Endothelial cell of umbilical vein (primary cell): ENCODE results near the gene TDRD7. TPM values are rescaled to one million over a fixed set of nuclear protein-coding genes. Genes with fewer than 3 reads are reported as not detected.

Experiments
- Bru-seq: library from RNA; stranded (reverse); fragments of 400-500 nt; gene quantifications from one replicate; lab custom pipeline; 2021; lab: Mats Ljungman, UMichigan
- BruChase-seq, 2 experiments: library from RNA; stranded (reverse); fragments of 400-500 nt; gene quantifications; one replicate each; lab custom pipeline; 2021; lab: Mats Ljungman, UMichigan
- BruUV-seq: library from RNA; stranded (reverse); fragments of 400-500 nt; replicated peaks from 2 replicates; lab custom pipeline; 2021; lab: Mats Ljungman, UMichigan
- CTCF ChIA-PET: fragments of 300-600, 350-600 bp; sonication (Branson Sonifier 250); formaldehyde crosslinking; loops from one replicate; lab custom pipeline; 2021; ENCODE audit warnings: antibody characterized with exemption, inconsistent platforms; lab: Charles Lee
- POLR2A ChIA-PET: fragments of 300-600, 350-600 bp; sonication (Branson Sonifier 250); formaldehyde crosslinking; loops from one replicate; lab custom pipeline; 2021; ENCODE audit warnings: antibody characterized with exemption, inconsistent platforms; lab: Charles Lee
- DNase-seq: peaks from one replicate; pipeline ENCODE4 v3.0.0-alpha.2; 2011; ENCODE audit warnings: low read depth, low spot score
- FAIRE-seq: peaks from 2 replicates; lab custom pipeline; 2011; peaks lifted over from hg19 to GRCh38; lab: Jason Lieb, UNC
- H2AFZ ChIP-seq: 2 replicates; pipeline ENCODE4 v1.6.0; 2012; ENCODE audit warnings: low read depth, low read length, control low read depth, inconsistent platforms
- H3K27ac ChIP-seq: 2 replicates; pipeline ENCODE4 v1.5.1; 2011; ENCODE audit warnings: low read depth, mild to moderate bottlenecking, control low read depth, low read length, moderate library complexity; ENCODE audit not compliant: insufficient read depth
- H3K27me3 ChIP-seq, 2 experiments: 2 replicates each; pipeline versions ENCODE4 v1.6.0 to v1.6.1; 2011; ENCODE audit warnings: low read length in 2 of 2, mixed read lengths in 1 of 2; ENCODE audit not compliant: control insufficient read depth in 2 of 2, insufficient read depth in 2 of 2
- H3K36me3 ChIP-seq, 2 experiments: 2 replicates in 1 of 2; 3 replicates in 1 of 2; pipeline ENCODE4 v1.5.1; 2011; ENCODE audit warnings: low read length in 2 of 2, mild to moderate bottlenecking in 1 of 2, moderate library complexity in 1 of 2; ENCODE audit not compliant: control insufficient read depth in 2 of 2, insufficient read depth in 2 of 2; ENCODE audit errors: extremely low read depth in 1 of 2
- H3K4me1 ChIP-seq: 3 replicates; pipeline ENCODE4 v1.5.1; 2011; ENCODE audit warnings: mild to moderate bottlenecking, low read length; ENCODE audit not compliant: control insufficient read depth, insufficient read depth; ENCODE audit errors: extremely low read depth
- H3K4me2 ChIP-seq: 2 replicates; pipeline ENCODE4 v1.6.1; 2011; ENCODE audit warnings: low read length, control low read depth, mixed read lengths; ENCODE audit not compliant: insufficient read depth
- H3K4me3 ChIP-seq, 3 experiments: fragments of 200-600 bp in 1 of 3; sonication (generic), shearing (Covaris generic) in 1 of 3; replicated peaks in 1 of 3; 2 replicates each; pipeline ENCODE4 v1.5.1; 2011 to 2016; ENCODE audit warnings: control low read depth in 3 of 3, low read length in 3 of 3, mild to moderate bottlenecking in 2 of 3, inconsistent platforms in 1 of 3, low read depth in 1 of 3, moderate library complexity in 1 of 3; ENCODE audit not compliant: insufficient read depth in 1 of 3
- H3K79me2 ChIP-seq: 2 replicates; pipeline ENCODE4 v1.6.0; 2012; ENCODE audit warnings: low read length, inconsistent platforms; ENCODE audit not compliant: control insufficient read depth, insufficient read depth
- H3K9ac ChIP-seq: replicated peaks from 2 replicates; pipeline ENCODE3; 2011; ENCODE audit warnings: low read length, control low read depth; ENCODE audit not compliant: insufficient read depth; ENCODE audit errors: extremely low read depth
- H3K9me1 ChIP-seq: replicated peaks from 3 replicates; pipeline ENCODE4 v1.6.0; 2011; ENCODE audit warnings: mild to moderate bottlenecking, low read length; ENCODE audit not compliant: control insufficient read depth, insufficient read depth; ENCODE audit errors: extremely low read depth
- H3K9me3 ChIP-seq: replicated peaks from 2 replicates; pipeline ENCODE4 v1.5.1; 2012; ENCODE audit warnings: low read length, inconsistent platforms; ENCODE audit not compliant: control insufficient read depth, insufficient read depth
- H4K20me1 ChIP-seq: replicated peaks from 2 replicates; pipeline ENCODE3; 2011; ENCODE audit warnings: mild to moderate bottlenecking, low read length; ENCODE audit not compliant: control insufficient read depth, insufficient read depth; ENCODE audit errors: extremely low read depth
- EZH2 ChIP-seq: IDR thresholded peaks from 2 replicates; pipeline ENCODE4 v1.6.1; 2012; ENCODE audit warnings: borderline replicate concordance, low read depth, mild to moderate bottlenecking, moderate library complexity, low read length, inconsistent platforms; ENCODE audit not compliant: severe bottlenecking
- GATA2 ChIP-seq: IDR thresholded peaks from 2 replicates; pipeline ENCODE4 v1.7.0; 2011; ENCODE audit warnings: low read depth, mild to moderate bottlenecking, moderate library complexity, mixed read lengths, low read length; ENCODE audit not compliant: insufficient read length, insufficient read depth
- JUN ChIP-seq: IDR thresholded peaks from 2 replicates; pipeline ENCODE4 v1.6.1; 2011; ENCODE audit warnings: borderline replicate concordance, low read depth; ENCODE audit not compliant: insufficient read length, insufficient read depth
- MYC ChIP-seq: IDR thresholded peaks from one replicate; pipeline ENCODE4 v1.6.1; 2011; ENCODE audit warnings: mild to moderate bottlenecking, low read depth, low read length
- POLR2A ChIP-seq: IDR thresholded peaks from 2 replicates; pipeline ENCODE4 v1.6.1; 2012; ENCODE audit warnings: low read depth, mild to moderate bottlenecking, control low read depth, low read length
- POLR2AphosphoS5 ChIP-seq: IDR thresholded peaks from 2 replicates; pipeline ENCODE4 v1.6.1; 2012; ENCODE audit warnings: low read depth, mild to moderate bottlenecking, control low read depth, low read length, moderate library complexity; ENCODE audit not compliant: insufficient read depth
- dilution Hi-C: fragments of 300-500 bp; cut with MboI; formaldehyde crosslinking; loops from one replicate; pipeline ENCODE4 v1.15.0; 2019; ENCODE audit warnings: low sequenced_read_pairs; ENCODE audit not compliant: extremely low pct_ligation_motif_present
- intact Hi-C: fragments of 100-400 bp; cut with micrococcal nuclease; formaldehyde crosslinking; loops from one replicate; pipeline ENCODE4 v1.10.0; 2022
- long read RNA-seq: library from polyadenylated mRNA; stranded (forward); transcript quantifications from one replicate; pipeline ENCODE4 v2.0.0, GENCODE V29; 2021
- polyA minus RNA-seq, 3 experiments: library from RNA; depleted of rRNA, polyadenylated mRNA; stranded (reverse); fragments of >200 nt; gene quantifications; 1 replicate in 1 of 3; 2 replicates in 2 of 3; pipeline ENCODE4 v1.2.3, GENCODE V29; 2011
- polyA plus RNA-seq, 4 experiments: library from polyadenylated mRNA; depleted of rRNA in 3 of 4; stranded (reverse) in 3 of 4; unstranded in 1 of 4; fragments of >200 nt; gene quantifications; 2 replicates each; pipeline versions ENCODE4 v1.2.1 to v1.2.3, GENCODE V29; 2011 to 2012; ENCODE audit warnings: missing spikeins in 1 of 4
- total RNA-seq: library from RNA; stranded (reverse); gene quantifications from 2 replicates; pipeline ENCODE4 v1.2.3, GENCODE V29; 2021
- TF ChIP-seq, protein P1 (sequence below), 2 donors: IDR thresholded peaks; 1 replicate in 1 of 2; 2 replicates in 1 of 2; pipeline ENCODE4 v1.5.1; 2011; ENCODE audit warnings: low read length in 2 of 2, mild to moderate bottlenecking in 2 of 2, moderate library complexity in 2 of 2, control low read depth in 1 of 2, inconsistent platforms in 1 of 2, low read depth in 1 of 2; ENCODE audit not compliant: insufficient read depth in 1 of 2; ENCODE audit errors: extremely low read depth in 1 of 2
- TF ChIP-seq, protein P2 (sequence below): IDR thresholded peaks from 2 replicates; pipeline ENCODE4 v1.6.1; 2011; ENCODE audit not compliant: insufficient read depth, insufficient read length

Gene TDRD7, protein sequence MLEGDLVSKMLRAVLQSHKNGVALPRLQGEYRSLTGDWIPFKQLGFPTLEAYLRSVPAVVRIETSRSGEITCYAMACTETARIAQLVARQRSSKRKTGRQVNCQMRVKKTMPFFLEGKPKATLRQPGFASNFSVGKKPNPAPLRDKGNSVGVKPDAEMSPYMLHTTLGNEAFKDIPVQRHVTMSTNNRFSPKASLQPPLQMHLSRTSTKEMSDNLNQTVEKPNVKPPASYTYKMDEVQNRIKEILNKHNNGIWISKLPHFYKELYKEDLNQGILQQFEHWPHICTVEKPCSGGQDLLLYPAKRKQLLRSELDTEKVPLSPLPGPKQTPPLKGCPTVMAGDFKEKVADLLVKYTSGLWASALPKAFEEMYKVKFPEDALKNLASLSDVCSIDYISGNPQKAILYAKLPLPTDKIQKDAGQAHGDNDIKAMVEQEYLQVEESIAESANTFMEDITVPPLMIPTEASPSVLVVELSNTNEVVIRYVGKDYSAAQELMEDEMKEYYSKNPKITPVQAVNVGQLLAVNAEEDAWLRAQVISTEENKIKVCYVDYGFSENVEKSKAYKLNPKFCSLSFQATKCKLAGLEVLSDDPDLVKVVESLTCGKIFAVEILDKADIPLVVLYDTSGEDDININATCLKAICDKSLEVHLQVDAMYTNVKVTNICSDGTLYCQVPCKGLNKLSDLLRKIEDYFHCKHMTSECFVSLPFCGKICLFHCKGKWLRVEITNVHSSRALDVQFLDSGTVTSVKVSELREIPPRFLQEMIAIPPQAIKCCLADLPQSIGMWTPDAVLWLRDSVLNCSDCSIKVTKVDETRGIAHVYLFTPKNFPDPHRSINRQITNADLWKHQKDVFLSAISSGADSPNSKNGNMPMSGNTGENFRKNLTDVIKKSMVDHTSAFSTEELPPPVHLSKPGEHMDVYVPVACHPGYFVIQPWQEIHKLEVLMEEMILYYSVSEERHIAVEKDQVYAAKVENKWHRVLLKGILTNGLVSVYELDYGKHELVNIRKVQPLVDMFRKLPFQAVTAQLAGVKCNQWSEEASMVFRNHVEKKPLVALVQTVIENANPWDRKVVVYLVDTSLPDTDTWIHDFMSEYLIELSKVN
- total RNA-seq (11.2 and 11.5 TPM in 2 replicates), polyA plus RNA-seq (3.7 and 4.9 TPM in 2 replicates), polyA minus RNA-seq (8.9 and 10.6 TPM in 2 replicates), Bru-seq, nascent RNA (percentile 66 among the genes with signal in this experiment), BruChase-seq, experiment 1, labeled RNA remaining after a 6-hour chase (percentile 47 among the genes with signal in this experiment), BruChase-seq, experiment 2, labeled RNA remaining after a 2-hour chase (percentile 56 among the genes with signal in this experiment)
- 6.0 and 6.2 TPM in 2 replicates for polyA plus RNA-seq (2011; cell fraction: cytosol; rRNA removed)
- polyA plus RNA-seq (2011; cell fraction: nucleus; rRNA removed), result 14.2 and 16.2 TPM in 2 replicates
- polyA plus RNA-seq (2012), result 10.6 and 12.3 TPM in 2 replicates
- 1.0 TPM for polyA minus RNA-seq (2011; cell fraction: cytosol; rRNA and poly(A)+ RNA removed)
- 7.1 and 13.4 TPM in 2 replicates for polyA minus RNA-seq (2011; cell fraction: nucleus; rRNA and poly(A)+ RNA removed)
- long read RNA-seq, transcript TDRD7-201 (17 exons, 3,834 nt), result major isoform, 11 of 17 reads
- long read RNA-seq, partial matches to known transcripts, result 5 of 17 reads
- long read RNA-seq, other reads (novel, unspliced or antisense), result 1 of 17 reads

DNA sequence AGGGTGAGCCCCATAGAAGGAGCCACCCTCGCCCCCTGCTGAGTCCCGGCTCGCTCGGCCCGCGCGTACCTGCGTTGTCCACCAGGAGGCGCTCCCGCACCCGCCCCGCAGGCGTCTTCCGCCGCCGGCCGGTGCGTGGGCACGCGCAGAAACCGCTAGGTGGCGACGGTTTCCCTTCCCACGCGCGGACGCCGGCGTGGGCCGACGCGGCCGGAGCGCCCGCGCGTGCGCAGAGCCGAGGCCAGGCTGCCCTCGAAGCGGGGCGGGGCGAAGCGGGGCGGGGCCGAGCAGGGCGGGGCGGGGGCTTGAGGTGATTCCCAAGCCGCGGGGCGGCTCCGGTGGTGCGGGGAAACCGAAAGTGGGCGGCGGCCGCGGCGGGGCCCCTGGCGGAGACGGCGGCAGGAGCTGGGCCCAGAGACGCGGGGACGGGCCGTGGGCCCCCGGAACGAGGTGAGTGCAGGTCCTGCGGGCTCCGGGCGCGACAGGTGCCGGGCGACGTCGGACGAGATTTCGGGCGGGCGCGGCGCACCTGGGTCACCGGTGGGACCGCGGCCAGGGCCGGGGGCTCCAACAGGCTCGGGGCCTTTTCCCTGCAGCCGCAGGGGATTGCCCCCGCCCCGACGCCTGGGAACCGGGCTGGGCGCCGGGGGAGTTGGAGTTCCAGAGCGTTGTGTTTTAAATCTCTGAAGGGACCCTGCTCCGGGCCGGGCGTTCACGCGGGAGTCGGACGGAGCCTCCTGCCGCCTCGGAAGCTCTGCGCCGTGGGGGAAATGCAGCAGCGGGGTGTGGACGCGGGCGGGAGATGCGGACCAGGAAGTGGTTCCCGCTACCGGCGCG, at the start of gene TDRD7:
TSS of gene TDRD7 (plus strand) at position 308 of the 837 bp plus-strand sequence. CDS start 16,370 bp downstream, outside the sequence.
- no peak for FAIRE-seq
- Histone ChIP-seq H3K4me3 (peak within 1 kb of the TSS; percentile 73 to 92 (median 90)), H3K27ac (peak within 1 kb of the TSS; percentile 11), H2AFZ (peak within 1 kb of the TSS; percentile 95), H4K20me1 (no peaks in the 10 kb centered on the region), H3K9ac (peak within 1 kb of the TSS; percentile 49), H3K4me1 (peaks cover 8% of the 10 kb centered on the region), H3K79me2 (no peaks in the 10 kb centered on the region), H3K36me3 (no peaks in the 10 kb centered on the region), H3K27me3 (peaks cover 23 to 29% of the 10 kb centered on the region in 2 experiments), H3K9me3 (no peaks in the 10 kb centered on the region), H3K9me1 (no peaks in the 10 kb centered on the region), H3K4me2 (peak within 1 kb of the TSS; percentile 87)
- TF ChIP-seq POLR2A (no peak), JUN (no peak), EZH2 (no peak), MYC (no peak), GATA2 (no peak), POLR2AphosphoS5 (peak; percentile 69)
- TF ChIP-seq, protein P1, sequence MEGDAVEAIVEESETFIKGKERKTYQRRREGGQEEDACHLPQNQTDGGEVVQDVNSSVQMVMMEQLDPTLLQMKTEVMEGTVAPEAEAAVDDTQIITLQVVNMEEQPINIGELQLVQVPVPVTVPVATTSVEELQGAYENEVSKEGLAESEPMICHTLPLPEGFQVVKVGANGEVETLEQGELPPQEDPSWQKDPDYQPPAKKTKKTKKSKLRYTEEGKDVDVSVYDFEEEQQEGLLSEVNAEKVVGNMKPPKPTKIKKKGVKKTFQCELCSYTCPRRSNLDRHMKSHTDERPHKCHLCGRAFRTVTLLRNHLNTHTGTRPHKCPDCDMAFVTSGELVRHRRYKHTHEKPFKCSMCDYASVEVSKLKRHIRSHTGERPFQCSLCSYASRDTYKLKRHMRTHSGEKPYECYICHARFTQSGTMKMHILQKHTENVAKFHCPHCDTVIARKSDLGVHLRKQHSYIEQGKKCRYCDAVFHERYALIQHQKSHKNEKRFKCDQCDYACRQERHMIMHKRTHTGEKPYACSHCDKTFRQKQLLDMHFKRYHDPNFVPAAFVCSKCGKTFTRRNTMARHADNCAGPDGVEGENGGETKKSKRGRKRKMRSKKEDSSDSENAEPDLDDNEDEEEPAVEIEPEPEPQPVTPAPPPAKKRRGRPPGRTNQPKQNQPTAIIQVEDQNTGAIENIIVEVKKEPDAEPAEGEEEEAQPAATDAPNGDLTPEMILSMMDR (IDR thresholded peaks at IDR 0.05; ENCODE audit: extremely low read depth in 1 of 2, insufficient read depth in 1 of 2, low read depth in 1 of 2, low read length in 2 of 2), result peak; percentile 99
- TF ChIP-seq, protein P2, sequence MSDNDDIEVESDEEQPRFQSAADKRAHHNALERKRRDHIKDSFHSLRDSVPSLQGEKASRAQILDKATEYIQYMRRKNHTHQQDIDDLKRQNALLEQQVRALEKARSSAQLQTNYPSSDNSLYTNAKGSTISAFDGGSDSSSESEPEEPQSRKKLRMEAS, result no peak
- intact Hi-C loops, result loop anchor here (1.0 to 10.0 kb wide), 4 partner anchors 186 to 997 kb away; partner anchors contain the start of genes TRMO and ZNF367
- POLR2A ChIA-PET, result no interaction called here
- dilution Hi-C loops, result no loop called here
- peak; percentile 82 for DNase-seq
- CTCF ChIA-PET, result interaction anchor here (0.7 to 11.9 kb wide), 16 partner anchors 9 to 555 kb away, joined by 3 to 138 read pairs (median 4); partner anchors contain the start of genes TMOD1 and TSTD2
- BruUV-seq, result no TSS peak
